EH (cell line): ENCODE results near the gene LBX1.

ENCODE experiments used
- DNase-seq: peaks from one replicate; pipeline ENCODE4 v3.0.0-alpha.2; 2015; ENCODE audit warnings: low read depth

Gene LBX1, protein sequence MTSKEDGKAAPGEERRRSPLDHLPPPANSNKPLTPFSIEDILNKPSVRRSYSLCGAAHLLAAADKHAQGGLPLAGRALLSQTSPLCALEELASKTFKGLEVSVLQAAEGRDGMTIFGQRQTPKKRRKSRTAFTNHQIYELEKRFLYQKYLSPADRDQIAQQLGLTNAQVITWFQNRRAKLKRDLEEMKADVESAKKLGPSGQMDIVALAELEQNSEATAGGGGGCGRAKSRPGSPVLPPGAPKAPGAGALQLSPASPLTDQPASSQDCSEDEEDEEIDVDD

DNA sequence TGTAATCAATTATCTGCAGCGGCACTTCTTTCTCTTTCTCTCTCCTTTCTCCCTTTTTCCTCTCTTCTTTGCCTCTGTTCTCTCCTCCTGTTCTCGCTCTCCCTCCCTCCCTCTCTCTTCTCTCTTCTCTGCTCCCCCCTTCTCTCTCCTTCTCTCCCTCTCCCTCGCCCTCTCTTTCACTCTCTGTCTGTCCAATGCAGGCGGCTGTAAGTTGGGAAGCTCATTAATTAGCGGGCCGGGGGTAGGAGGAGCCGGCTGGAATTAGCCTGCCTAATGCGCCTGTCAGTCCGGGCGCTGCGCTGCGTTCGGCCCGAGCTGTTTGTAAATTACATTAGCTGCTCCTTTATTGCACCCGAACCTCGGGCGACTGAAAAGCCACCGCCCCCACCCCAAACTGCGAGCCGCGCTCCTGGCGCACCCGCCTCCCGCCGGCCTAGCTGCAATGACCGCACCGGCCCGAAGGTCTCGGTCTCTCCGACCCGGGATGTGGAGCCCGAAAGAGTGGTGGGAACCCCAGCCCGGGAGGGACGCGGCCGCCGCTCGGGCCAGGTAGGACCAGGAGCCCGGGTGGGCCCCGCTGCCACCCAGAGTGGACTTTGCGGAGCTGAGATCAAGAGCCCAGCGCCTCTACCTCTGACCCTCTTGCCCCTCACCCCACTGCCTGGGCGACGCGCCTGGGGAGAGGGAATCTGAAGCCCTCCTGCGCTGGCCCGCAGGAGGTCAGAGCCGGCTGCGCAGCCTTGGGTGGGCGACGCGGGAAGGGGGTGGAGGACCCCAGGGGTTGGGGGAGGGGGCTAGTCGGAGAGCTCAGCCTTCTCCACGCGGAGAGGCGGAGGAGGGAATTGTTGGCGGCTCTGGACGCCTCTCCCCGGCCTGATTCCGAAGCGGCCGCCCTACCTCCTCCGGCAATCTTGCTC is at the start of gene LBX1:
LBX1 (minus strand) TSS at position 198 of the 917 bp plus-strand sequence. CDS start 648 bp downstream, outside the sequence.
- no peak for DNase-seq

DNA sequence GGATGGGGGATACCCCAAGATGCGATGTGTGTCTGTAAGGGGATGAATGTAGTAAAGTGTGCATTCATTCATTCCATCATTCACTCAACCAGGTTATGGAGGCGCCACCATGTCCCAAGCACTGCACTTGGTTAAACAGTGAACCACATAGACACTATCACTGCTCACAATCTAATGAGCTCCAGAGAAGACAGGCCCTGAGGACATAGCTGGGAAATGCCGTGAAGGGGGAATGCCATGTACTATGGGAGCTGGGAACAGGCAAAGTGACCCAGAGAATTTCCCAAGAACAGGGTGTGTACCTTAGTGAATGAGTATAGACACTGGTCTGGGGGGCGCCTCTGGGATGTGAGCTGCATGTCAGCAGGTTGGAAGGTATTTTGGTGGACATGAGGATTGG is 44.5 kb upstream of the LBX1 start:
- DNase-seq = peak; percentile 14

DNA sequence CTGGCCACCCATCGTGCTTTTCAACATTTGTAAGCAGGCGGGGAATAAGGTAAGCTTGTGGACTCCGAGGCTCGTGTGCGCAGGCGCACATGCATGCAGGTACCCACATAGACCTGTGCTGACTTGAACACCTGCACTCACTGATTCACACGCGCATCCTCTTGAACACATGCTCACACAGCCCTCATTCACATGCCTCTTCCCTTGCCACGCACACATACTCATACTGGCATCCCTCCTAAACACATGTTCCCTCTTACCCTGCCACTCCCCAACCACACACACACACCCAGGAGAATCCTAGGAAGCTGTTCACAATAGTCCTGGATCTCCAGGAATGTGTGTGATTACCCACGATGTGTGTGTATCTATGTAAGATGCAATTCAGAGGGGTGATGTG is 44.1 kb upstream of the LBX1 start:
- peak; percentile 17 for DNase-seq

DNA sequence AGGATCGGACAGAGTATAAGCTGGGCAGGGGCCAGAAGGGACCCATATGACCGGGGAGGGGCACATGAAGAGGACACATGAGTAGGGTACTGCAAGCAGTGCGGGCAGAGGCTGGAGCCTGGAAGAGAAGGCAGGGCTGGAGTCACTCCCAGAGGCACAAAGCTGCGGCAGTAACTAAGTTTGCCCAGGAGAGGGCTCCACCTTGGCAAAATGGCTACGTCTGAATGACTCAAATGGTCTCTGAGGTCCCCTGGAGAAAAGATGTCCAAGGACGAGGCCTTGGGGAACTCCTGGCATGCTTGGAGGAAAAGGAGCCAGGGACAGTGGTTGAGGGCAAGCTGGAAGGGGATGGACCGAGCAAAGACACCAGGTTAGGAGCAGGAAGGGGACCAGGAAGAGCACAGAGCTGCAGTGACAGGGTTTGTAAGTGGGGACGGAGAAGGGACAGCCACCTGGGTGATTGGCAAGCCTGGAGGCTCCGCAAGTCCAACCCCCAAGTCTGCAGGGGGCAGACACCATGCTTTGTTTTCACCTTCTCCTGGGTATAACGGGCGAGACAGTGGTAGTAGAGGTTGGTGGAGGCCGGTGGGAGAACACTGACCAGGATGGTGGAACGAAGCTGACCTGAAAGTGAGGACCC is 43.1 kb upstream of the LBX1 start:
- DNase-seq = peak; percentile 73

DNA sequence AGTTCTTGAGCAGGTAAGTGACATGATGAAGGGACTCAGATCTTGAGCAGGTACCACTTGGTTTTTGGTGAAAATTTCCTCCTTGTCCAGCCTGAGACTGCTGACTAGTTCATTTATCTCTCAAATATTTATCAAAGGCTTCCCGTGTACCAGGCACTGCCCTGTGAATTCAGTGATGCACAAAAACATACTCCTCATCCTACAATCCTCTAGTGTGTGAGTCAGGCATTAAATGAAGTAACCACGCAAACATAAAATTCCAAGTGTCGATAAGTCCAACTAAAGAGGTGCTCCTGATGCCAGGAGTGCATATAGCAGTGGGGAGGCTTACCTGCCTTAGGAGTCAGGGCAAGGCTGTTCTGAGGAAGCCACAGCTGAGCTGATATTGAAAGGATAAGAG is 41.5 kb upstream of the LBX1 start:
- no peak for DNase-seq

DNA sequence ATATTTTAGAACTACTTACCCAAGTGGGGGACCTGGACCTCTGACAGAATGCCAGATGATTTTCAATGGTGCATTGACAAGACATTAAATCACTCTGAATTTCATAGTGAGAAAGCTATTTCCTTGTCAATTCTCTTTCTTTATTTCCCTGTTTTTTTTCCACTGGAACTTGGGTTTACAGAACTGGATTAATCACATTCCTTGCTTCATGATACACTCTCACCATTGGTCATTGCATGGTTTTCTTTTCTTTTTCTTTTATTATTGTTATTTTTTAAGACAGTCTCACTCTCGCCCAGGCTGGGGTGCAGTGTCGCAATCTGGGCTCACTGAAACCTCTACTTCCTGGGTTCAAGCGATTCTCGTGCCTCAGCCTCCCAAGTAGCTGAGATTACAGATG is 38.5 kb upstream of the LBX1 start:
- DNase-seq = no peak

DNA sequence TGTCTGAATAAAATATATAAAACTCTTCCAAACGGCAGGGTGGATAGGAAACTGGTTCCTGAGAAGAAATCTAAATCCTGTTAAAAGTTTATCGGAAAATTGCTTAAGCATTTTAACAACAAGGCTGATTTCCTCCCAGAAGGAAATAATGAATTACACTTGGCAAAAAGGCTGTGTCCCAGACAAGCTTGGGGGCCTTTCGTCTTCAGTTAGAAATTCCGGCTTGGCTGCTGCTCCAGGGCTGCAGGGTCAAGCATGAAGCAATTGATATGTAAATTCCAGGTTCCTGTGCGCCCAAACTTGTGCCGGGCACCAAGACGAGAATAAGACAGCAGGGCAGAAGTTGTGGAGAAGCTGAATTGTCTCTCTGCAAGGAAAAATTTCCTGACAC is 38.0 kb upstream of the LBX1 start:
- no peak for DNase-seq

DNA sequence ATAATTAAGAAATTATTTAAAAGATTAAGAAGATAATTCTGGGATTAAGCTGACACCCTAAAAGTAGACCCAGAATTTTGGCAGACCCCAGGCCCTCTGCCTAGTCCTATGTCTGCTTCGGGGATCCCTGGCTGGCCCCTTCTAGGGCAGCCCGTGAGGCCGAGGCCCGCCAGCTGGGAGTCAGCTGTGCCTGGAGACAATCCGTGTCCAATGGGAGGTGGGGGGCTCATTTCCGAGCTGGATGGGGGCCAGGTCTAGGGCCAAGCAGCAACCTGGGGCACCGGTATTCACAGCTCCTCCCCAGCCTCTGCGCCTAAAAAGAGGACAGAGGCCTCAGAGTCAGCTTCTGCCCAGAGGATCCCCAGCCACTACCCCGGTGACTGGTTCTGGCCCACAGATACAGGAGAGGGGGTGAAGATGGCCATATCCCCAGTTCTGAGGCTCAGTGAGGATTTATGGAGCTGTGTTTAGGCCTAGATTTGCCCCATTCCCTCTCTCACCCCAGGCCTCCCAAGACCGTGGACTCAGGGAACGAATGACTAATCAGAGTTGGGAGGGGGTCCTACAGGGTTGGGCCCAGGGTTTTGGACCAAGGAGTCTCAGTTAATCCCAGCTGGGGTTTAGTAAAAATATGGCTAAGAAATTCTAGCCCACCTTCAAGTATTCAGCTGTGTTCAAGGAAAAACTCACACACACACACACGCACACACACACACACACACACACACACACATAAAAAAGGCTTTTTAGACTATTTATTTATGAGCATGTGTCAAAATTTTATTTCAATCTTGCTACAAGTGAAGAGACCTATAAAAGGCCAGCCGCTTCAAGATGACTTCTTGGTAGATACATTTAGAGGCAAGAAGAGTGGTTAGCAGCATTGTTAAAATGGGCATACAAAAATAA is 37.4 kb upstream of the LBX1 start:
- no peak for DNase-seq

DNA sequence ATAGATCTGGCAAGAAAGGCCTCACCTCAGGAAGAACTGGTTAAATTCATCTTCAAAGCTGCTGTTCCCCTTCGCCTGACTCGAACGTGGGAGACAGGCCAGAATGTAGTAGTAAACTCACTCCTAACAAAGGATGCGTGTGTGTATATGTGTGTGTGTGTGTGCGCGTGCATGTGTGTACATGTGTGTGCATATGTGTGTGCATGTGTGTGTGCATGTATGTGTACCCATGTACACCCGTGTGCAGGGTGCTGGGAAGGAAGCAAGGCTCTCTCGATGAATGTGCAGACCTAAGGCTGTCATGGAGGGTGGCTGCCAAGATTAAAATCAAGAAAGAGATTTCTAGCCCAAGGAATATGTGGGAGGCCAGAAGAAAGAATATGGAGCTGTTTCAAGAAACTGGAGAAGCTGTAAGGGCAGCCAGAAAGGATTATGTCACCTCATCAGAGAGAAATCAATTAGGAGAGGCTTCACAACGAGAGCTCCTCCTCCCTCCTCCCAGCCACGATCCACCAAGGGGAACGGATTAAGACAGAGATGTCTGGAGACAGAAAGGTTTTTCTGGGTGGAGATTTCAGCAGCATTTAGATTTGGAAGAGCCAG is 34.0 kb upstream of the LBX1 start:
- DNase-seq = no peak

DNA sequence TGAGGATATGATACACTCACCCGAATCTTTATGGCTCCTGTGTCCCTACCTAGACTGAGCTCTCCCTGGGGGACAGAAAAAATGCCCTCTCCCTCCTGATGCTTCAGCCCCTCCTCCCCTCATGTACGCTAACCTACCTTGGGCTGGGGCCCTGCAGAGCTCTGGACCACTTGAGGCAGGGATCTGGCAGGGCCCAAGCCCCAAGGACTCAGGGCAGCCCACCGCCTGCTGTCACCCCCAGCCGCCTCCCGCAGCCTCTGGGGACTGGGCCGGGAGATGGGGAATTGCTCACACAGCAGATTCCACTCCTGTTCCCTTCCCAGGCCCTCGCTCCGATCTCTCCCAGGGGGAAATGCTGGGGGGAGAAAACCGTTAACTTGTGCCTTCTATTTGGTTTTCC is 32.9 kb upstream of the LBX1 start:
- no peak for DNase-seq

DNA sequence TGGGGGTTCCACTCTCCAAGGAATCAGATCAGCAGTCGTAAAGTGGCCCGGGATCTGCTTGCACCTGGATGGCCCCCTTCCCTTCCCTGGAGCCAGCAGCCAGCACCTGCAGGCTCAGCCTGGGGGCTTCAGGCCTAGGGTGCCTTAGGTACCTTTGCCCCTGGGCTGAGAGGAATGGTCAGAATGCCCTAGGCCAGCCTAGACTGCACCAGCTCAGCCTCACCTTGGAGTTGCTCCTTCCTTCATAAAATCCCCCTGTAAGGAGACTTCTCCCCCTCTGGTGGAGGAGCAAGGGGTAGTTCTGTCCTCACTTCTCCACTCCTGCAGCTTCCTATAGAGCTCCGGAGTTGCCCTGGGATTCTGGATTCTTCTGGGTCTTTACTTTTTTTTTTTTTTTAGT is 32.4 kb upstream of the LBX1 start:
- DNase-seq = no peak

DNA sequence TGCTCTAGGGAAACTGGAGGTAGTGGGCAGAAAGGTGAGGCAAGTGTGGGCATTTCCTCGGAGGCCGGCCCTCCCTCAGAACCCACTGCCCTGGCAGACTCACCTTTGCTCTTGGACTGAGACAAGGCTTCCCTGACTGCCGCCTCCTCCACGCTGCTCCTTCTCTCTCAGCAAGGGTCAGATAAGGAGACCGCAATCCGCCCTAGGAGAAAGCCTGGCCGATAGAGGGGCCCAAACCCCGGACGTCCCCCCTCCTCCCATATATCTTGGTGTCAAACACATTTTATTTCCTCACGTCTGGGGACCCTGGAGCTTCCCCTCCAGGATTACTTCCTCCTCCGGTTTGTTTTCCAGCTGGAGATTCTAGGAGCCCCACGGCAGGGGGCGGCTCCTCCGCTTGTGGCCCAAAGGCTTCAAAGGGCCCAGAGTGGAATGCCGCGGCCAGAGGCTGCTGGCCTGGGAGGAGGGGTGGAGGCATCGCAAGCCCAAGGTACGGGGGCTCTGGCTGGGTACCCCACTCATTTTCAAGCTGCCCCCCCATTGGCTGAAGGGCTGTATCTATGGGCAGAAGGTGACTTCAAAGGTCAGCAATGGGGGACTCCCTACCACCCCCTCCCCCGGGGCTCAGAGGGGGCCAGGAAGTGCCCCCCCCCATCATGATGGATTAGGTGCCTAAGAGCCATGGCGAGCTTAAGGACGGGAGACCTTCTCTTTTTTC is 31.7 kb upstream of the LBX1 start:
- no peak for DNase-seq

DNA sequence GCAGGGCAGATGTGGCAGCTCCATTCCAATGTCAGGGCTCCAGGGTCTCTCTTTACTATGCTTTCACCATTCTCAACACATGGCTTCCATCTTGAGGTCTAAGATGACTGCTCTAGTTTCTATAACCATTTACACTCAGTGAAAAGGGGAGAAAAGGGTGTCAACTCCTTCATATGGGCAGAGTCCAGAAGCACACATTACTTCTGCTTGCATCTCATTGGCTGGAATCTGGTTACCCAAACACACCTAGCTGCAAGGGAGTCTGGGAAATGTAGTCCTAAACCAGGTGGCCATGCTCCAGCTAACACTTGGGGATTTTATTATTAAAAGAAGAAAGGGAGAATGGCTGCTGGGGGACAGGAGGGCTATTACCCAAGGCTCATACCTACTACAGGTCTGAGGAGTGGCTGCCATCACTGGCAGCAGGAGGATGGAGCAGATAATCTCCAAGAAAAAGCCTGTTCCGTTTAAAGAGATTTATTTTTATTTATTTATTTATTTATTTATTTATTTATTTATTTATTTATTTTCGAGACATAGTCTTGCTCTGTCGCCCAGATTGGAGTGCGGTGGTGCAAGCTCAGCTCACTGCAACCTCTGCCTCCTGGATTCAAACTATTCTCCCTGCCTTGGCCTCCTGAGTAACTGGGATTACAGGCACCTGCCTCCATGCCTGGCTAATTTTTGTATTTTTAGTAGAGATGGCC is 29.1 kb upstream of the LBX1 start:
- peak; percentile 18 for DNase-seq

DNA sequence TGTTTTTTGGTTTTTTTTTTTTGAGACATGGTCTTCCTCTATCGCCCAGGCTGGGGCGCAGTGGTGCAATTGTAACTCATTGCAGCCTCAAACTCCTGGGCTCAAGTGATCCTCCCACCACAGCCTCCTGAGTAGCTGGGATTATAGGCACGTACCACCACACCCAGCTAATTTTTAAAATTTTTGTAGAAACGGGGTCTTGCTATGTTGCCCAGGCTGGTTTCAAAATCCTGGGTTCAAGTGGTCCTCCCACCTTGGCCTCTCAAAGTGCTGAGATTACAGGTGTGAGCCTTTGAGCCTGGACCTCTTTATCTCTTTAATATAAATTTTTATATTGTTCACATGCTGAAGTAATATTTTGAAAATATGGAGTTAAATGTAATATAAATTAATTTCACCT is 28.2 kb upstream of the LBX1 start:
- no peak for DNase-seq

DNA sequence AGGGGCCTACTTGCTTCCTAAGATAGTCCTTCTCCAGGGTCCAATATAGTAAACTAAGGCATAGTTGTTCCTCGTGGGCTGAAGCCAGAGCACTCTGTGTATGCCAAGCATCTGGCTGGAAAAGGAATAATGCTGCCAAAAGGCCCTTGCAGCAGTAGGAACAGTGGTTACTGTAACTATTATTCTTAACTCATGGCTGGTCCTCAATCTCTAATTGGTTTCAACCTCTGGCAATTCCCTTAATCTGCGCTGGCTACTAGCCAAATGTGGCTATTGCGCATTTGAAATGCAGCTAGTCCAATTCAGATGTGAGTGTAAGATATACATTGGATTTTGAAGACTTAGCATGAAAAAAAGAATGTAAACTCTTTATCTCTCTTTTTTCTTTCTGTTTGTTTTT is 27.8 kb upstream of the LBX1 start:
- DNase-seq = no peak

DNA sequence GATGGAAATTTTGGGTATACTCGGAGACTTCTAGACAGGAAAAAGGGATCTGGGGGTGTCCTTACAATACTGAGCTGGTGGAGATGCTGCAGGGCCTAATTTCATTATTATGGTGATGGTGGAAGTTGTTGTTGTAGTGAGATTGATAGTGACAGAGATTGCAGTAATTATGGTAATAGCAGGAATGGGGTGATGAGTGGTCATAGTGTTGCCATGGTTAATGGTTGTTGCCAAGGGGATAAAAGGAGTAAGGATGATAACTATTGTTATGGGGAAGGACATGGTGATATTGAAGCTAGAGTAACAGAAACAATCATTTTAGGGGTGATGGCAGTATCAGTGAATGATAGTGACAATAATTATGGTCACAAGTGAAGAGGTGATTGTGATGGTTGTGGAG is 27.1 kb upstream of the LBX1 start:
- DNase-seq = no peak

DNA sequence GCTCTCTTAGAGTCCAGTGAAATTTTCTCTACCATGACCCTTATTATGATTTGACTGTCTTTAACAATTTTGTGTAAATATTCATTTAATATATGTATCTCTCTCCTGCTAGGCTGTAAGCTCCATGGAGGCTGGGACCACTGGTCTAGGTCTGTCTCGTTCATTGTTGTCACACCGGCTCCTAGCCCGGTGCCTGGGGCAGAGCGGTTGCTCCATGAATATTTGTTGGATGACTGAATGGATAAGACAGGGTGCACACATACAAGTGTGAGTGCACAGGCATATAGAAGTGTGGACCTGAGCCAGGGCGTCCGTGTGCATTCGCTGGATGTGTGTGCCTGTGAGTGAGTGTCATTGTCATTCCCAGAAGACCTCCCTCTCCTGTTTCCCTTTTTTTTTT is 20.9 kb upstream of the LBX1 start:
- no peak for DNase-seq

DNA sequence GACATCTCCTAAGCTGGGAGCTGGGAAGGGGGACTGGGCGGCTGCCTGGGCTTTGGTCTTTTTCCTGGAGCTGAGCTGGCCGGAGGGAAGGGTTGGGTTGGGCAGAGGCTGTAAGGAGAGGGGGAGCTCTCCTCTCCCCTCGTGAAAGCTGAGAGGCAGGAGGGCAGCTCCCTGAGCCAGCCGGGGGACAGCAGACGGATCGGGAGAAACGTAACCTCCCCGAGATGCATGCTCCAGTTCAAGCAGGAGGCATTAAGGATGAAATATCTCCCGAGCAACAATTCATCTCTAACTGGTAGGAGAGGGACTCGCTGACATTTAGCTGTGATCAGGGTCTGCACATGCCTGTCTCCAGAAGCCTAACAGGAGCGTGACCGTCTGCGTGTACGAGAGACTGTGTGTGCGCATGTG is 19.9 kb upstream of the LBX1 start:
- DNase-seq = no peak

DNA sequence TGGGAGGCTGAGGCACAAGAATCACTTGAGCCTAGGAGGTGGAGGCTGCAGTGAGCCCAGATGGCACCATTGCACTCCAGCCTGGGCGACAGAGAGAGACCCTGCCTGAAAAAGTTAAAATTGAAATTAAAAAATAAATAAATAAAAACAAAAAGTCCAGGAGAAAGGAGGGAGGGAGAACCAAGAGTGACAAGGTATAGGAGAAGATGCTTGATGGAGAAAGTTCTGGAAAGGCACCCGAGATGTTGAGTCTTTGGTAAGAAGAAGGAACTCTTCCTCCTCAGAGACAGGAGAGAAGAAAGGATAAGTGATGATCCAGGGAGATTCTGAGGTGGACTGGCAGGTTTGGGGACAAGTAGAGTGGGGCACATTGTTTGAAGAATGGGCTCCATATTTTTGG is 17.4 kb upstream of the LBX1 start:
- DNase-seq = no peak
